GM21515 (cell line): ENCODE data around the gene GALNT14.
"Not testable (repeated sequence)": the region's sequence is repeated elsewhere in the genome, so short reads cannot be mapped to it uniquely, and the experiment has no call there.

Experiments
- ATAC-seq: cut with Tn5 transposase; IDR thresholded peaks from one replicate; pipeline ENCODE4 v1.9.1; 2021; ENCODE audit not compliant: unreplicated experiment

GALNT14 gene

DNA sequence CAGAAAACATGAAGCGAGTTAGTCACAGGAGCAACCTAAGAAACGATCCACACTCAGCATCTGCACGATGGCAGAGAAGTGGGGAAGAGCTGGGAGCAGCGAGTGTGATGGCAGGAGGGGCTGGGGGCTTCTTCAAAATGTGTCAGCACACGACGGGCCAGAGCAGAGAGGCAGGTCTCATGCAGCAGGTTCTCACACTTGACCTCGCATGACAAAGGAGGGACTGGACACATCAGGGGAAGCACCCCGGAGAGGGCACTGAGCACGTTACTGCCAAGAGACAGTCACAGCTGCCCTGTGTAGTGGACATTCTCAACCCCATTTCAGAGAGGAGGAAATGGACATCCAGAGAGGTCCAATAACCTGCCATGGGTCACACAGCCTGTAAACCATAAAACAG is 226.9 kb downstream of the GALNT14 start:
- ATAC-seq, result no peak

DNA sequence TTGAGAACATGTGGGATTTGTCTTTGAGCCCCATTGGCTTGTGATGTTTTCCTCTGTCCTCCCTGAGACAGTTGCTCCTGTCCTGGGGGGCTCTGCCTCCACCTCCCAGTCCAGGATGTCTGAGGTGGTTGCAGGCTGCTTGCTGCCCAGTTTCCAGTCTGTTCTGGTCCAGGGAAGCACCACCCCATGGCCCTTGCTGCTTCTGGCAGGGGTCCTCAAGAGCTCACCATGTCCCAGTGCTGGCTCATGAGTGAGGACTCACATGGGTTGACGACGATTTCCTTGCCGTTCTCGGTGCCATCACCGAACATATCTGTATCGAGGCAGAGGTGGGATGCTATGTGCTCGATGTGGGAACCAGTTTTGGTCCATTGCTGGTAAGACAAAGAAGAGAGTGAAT is 227.6 kb downstream of the GALNT14 start:
- no peak for ATAC-seq

DNA sequence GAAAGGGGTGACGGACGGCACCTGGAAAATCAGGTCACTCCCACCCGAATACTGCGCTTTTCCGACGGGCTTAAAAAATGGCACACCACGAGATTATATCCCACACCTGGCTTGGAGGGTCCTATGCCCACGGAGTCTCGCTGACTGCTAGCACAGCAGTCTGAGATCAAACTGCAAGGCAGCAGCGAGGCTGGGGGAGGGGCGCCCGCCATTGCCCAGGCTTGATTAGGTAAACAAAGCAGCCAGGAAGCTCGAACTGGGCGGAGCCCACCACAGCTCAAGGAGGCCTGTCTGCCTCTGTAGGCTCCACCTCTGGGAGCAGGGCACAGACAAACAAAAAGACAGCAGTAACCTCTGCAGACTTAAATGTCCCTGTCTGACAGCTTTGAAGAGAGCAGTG is 233.8 kb downstream of the GALNT14 start:
- ATAC-seq, result not testable (repeated sequence)

DNA sequence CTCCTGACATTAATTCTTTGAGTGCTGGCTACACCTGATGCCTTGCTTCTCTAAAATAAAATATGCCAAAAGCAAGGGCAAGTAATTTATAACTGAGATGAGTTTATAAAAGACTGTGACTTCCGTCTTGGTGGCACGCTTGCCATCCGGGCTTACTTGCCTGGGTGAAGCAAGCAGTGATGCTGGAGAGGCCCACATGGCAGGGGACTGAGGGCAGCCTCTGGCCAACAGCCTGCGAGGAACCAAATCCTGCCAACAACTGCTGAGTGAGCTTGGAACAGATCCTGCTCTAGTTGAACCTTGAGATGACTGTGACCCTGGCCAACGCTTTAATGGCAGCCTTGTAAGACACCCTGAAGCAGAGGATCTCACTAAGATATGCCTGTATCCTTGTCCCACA is 234.9 kb downstream of the GALNT14 start:
- ATAC-seq, result no peak

DNA sequence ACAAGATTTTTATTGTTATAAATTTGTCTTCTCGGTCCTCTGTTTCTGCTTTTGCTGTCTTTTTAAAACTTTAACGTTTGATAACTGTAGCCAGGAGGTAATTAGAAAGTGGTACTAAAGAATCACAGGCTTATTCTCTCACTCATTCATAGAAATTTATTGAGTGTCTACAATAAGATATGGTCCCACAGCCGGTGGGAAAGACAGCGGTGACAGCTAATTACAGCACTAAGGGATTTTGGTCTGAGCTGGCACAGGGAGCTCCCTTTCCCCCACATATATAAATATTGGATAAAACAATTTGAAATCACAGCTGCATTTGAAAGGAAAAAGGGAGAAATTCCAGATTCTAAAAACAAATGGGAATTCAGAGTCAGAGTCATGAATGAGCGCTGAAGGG is 237.9 kb downstream of the GALNT14 start:
- ATAC-seq, result no peak

DNA sequence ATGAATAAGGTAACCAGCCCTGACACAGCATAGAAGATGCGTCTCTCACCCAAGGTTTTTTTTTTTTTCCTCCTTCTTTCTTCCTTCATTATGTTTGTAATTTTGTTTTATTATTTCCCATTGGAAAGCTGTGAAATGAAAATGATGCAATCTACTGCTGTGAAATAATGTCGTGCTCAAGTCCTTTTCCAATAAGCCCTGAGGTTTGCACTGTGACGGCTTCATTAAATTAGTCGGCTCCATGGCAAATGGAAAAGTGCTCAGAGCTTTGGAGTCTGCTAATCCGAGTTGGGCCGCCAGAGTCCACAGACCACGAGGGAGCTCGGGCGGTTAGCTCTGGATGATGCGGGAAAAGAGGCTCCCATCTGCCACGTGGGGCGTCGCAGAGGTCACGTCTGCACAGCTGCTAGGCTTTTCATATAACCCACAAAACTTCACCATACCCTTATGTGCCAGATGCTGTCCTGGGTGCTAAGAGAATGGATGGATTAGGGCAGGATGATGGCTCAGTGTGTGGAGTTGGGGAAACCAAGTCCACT is 238.7 kb downstream of the GALNT14 start:
- no peak for ATAC-seq

DNA sequence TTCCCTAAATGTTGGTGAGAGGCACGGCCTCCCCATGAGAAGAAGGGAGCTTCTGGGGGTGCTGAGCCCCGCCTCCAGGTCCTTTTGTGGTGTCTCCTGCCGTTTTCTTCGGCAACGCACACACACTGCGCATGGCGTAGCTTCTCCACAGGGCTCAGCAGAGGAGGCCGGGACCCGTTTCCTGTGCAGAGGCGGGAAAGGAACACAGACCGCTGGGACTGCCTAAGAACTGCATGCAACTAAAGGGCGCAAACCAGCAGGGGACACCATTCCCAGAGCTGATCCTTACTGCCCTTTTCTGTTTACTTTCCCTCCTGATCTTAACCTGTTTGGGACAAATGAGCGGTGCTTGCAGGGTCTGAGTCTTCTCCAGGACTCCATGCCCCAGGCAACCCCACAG is 240.7 kb downstream of the GALNT14 start:
- no peak for ATAC-seq

DNA sequence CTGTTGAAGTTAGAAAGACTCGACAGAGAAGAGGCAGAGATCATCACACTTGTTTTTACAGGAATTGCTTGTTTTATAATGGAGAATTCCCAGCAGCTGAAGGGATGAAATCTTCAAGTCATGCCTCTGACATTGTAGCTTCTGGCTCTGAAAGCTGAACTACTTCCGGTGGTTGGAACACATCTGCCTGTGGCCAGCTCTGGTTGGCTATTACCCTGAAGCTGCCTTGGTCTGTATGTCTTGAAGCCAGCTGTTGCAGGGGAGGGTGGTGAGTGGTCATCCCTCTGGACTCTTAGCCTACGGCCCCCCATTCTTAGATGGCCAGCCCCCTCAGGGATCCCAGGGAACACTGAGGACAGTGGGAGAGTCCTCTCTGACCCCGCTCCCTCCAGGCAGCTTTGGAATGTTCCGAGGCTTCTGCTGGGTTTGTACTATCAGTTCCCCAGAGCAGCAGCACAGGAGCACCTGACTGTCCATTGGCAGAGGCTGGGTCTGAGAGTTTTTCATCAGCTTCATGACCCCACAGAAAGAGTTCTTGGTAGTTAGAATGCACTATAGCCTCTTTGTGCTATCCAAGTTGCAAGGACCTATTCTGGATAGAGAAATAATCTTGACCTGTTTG is 243.6 kb downstream of the GALNT14 start:
- ATAC-seq, result no peak

DNA sequence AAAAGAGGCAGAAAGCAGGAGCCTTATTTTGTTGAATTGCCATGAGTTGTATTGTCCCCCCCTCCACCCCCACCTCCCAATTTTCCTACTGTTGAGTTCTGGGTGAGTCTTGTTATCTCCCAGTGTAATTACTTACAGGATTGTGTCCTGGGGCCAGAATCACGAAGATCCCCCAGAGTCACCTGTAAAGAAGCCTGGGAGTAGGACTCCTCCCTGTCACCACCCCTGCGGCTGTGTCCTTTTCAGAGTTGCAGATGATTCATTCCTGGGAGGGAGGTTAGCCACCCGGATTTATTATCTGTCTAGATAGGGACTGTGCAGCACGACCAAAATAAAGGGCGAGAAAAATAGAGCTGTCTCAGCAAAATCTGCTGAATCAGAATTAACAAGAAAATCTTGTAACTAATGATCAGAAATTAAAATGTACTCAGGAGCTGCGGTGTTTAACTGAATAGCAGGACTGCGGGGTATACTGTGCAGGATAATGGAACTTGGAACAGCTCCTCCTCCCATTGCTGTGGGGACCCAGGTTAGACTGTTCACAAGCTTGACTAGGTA is 249.3 kb downstream of the GALNT14 start:
- no peak for ATAC-seq

DNA sequence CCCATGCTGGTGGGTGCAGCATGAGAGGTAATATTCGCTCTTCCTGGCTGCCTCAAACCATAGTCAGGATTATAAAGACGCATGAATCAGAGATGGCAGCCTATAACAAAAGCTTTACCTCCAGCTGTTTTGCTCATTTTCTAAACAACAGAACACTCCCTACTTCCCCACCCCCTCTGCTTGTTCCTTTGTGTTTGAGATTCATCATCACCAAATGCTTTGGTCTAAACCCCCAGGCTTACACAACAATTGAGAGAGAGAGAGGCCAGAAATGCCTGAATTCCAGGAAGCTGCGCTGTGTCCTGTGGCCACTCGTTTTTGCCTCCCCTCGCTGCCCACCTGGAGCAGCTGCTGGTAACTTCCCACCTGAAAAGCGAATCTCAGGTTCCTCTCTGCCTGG is 252.2 kb downstream of the GALNT14 start:
- ATAC-seq, result no peak

DNA sequence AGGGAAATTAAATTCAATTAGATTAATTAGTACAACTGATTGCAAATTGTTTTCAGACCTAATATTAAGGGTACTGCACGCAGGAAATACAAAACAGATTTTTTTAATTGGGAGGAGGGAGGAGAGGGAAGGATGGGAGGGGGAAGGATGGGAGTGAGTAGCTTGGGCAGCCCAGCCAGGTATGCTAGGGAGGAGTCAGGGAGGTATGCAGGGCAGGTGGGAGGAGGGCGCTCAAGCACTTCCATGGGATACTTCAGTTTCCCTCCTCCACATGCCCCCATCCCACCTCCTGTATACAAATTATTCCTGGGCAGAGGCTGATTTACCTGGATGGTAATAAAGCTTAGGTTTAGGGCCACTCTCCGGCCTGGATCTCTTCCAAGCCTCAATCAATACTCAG is 254.4 kb downstream of the GALNT14 start:
- ATAC-seq, result no peak

DNA sequence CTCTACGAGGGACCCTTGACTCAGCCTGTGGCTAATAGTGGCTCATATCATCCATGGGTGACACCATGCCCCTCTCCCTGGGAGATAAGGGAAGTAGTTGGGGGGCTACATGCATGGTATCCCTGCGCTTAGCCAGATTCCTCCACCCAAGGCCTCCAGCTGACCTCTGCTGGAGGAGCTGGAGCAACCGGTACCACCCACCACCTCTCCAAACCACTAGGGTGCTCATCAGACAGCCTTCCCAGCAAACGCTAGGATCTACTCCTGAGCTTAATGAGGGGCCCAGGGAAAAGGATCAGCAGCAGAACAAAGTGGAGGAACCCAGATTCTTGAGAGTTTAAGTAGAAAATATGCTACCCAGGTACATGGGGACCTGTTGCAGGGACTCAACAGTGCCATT is 255.1 kb downstream of the GALNT14 start:
- no peak for ATAC-seq

DNA sequence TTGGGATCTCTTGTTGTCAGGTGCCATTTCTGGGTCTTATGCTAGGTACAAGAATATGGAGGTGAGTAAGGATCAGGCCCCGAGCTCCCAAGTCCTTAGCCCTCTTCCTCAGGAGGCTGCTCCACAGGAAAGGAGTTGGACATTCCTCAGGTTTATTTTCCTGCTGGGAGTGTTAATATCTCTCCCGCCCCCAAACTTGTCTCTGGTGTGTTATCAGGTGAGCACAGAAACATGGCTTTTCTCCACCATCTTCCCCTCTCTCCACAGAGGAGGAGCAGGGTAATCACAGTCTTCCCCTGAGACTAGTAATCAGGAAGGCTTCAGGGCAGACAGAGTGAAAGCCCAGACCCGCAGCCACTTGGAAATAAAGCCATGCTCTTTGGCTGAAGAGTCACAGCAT is 257.7 kb downstream of the GALNT14 start:
- no peak for ATAC-seq

DNA sequence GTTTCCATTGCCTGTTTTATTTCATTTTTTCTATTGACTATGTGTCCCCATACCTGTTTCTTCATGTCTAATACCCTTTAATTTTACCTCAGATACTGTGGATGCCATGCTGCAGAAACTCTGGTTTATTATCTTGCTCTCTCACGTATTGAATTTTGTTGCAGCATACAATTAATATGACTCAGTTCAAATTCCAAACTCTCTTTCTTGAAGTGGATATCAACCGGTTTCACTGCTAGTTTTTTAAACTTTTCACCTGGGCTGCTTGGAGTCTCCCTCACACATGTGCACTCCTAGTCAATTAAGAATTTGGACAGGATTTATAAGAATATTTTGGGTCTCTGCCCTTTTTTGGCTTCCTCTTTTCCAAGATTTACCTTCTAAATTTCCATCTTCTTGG is 260.4 kb downstream of the GALNT14 start:
- no peak for ATAC-seq

DNA sequence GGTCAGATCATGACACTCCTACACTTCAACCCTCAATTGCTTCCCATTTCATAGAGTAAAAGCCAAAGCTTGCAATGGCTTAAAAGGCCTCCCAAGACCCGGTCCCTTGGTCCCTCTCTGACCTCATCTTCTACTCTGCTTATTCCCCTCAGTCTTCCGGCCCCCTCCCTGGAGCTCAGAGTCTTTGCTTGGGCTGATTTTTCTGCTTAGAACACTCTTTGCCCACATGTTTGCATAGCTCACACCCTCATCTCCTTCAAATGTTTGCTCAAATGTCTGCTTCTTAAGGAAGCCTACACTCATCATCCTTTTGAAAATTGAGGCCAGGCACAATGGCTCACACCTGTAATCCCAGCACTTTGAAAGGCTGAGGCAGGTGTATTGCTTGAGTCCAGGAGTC is 265.4 kb downstream of the GALNT14 start:
- ATAC-seq, result no peak

DNA sequence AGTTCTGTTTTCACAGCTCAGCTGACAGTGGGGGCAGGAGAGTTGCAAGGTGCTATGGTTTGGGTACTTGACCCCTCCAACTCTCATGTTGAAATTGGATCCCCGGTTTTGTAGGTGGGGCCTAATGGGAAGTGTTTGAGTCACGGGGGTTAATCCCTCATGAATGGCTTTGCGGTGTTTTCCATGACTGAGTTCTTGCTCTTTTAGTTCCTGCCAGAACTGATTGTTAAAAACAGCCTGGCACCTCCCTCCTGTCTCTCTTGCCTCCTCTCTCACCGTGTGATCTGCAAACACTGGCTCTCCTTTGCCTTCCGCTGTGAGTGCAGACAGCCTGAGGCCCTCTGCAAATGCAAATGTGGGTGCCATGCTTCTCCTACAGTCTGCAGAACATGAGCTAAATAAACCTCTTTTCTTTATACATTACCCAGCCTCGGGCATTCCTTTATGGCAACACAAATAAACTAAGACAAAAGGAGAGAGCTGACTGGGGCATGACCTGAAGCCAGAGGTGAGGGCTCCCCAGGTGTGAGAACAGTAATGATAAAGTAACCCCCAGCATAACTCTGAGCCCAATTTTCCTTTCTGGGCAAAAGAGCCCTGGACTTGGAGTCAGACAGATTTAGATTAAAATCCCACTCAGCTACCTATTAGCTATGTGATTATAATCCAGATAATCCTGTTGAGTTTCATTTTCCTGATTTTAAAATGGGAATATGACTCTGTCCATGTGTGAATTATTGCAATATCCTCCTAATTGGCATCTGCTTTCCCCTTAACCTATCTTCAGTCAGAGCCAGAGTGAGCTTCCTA is 266.1 kb downstream of the GALNT14 start:
- no peak for ATAC-seq

DNA sequence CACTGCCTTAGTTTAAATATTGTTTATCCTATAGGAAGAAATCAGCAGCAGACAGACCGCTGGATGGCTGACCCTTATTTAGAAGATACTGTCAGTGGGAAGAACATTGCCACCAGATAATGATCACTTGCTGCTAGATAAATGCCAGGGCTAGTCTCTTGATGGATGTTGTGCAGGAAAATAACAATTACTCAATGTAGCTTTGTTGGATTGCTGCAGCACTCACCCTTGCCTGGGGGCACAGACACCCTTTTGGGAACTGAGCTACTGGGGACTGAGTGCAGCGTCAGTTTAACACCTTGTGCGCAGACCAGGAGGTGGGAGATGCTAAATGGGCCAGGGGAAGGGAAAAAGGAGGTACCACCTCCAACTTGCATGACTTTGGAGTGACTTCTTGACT is 266.8 kb downstream of the GALNT14 start:
- no peak for ATAC-seq

DNA sequence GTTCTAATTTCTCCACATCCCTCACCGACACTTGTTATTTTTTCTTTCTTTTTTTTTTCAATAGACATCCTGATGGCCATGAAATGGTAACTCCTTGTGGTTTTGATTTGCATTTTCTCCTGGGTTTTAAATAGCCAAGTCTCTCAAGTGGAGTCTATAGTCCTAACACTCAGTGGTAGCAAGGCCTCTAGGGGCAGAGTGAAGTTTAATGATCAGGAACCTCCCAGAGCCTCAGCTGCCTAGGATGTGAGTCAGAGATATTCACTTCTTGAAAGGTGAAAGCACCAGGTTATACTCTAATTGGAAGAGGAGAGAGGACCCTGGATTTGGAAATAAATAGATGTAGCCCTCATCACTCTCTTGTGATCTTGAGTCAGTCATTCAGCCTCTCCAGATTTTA is 268.3 kb downstream of the GALNT14 start:
- ATAC-seq, result no peak

DNA sequence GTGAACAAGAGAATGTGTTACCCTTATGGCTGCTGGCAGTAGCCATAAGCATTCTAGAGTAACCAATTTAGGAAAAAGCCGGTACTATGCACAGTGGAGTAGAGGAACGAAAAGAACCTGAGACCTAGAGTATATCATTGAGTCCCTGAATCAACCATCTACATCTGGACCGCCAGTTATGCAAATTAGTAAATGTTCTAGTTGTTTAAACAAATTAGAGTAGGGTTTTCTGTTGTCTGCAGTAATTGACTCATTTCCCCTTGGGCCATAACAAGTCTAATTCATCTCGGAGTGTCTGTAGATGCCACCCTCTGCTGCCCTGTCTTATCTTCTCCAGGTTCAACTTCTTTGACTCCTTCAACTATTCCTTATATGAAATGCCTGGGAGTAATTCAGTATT is 270.9 kb downstream of the GALNT14 start:
- no peak for ATAC-seq

DNA sequence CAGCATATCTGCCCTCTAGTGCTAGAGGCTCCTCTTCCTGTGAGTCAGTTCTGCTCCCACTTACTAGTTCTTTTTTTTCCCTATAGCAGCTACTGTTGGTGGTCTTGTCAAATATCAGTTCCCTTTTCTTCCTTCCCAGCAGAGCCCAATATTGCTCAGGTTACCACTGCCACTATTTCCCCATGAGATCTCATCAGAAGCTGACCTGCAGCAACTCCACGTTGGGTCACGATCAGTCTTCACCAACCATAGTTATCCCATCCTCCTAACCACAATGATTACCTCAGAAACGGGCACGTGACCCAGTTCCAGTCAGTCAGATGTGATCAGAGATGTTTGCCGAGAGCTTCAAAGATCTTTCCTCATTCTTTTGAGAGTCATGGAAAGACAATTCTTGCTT is 271.3 kb downstream of the GALNT14 start:
- no peak for ATAC-seq

DNA sequence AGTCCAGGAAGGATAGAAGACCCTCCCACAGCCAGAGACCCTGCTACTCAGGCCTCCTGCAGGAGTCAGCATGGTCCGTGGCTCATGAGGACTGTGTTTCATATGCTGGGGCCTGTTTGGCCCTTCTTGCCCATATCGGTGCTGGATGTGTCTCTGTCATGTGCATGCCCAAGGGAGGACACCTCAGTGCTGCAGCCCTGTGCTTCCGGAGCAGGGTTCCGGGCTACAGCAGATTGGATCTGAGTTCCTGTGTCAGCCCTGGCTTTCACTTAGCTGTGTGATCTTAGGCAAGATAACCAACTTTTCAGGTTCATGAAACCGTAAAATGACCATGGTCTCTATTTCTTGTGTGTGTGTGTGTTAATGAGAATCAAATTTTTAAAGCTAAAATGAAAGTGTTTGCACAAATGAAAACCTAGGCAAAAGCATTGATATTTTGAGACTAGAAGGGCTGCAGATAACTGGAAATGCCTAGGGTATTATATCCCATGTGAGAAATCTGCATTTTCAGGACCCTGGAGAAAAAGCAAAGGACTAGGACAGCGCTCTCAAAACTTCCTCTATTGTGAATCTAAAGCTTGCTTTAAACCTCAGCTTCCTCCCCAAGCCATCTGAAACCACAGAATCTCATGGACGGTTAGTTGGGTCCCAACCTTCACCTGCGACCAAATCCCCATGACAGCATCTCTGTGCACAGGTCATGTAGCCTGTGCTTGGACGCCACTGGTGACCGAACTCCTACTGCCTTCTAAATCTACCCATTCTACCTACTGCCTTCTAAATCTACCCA is 272.2 kb downstream of the GALNT14 start:
- ATAC-seq, result no peak
